Adipose tissue (tissue), 3 donors: ENCODE measurements around the gene INTS12. TPM values are rescaled to one million over a fixed set of nuclear protein-coding genes. Genes with fewer than 3 reads are reported as not detected.
"Not testable (repeated sequence)": the region's sequence is repeated elsewhere in the genome, so short reads cannot be mapped to it uniquely, and the experiment has no call there.

ENCODE experiments used
- H3K27ac ChIP-seq: one replicate; pipeline ENCODE4 v1.5.1; 2013; ENCODE audit warnings: low read depth, low read length
- WGBS, 3 donors: extraction: QIAGEN DNeasy Blood & Tissue Kit; methylation state at CpG; one replicate each; pipeline ENCODE4 v1.1.7; 2013; 5-methylcytosine and 5-hydroxymethylcytosine counted together
- polyA plus RNA-seq, 3 donors: library from polyadenylated mRNA; stranded (reverse); fragments of 200-250 nt; gene quantifications; one replicate each; pipeline ENCODE4 v1.2.3, GENCODE V29; 2013
- donor health status: healthy with polysubstance abuse.
- donor health status: Bipolar disorder and iron deficiency.
- donor health status: healthy.

Gene INTS12
- polyA plus RNA-seq, 3 donors: 7.9 to 17.1 (median 13.5) TPM

GRCh38 chr4:105695832-105696231 is 12.7 kb downstream of the INTS12 start:
- 90 to 96% (median 91%) methylated on average over 8 of the region's 8 CpGs for WGBS, 3 donors
- not testable (repeated sequence) for H3K27ac ChIP-seq

GRCh38 chr4:105694812-105695211 is 13.7 kb downstream of the INTS12 start:
- 95 to 100% (median 96%) methylated on average over 5 of the region's 5 CpGs for WGBS, 3 donors
- not testable (repeated sequence) for H3K27ac ChIP-seq

- 87 to 94% (median 93%) methylated on average over 2 of the region's 2 CpGs for WGBS, 3 donors
- H3K27ac ChIP-seq: no peak overlapping the region
Measured at GRCh38 chr4:105686571-105686970, 21.9 kb downstream of the INTS12 start.

- WGBS, 3 donors: 21 to 82% (median 75%) methylated on average over 4 of the region's 4 CpGs
- H3K27ac ChIP-seq: no peak overlapping the region
Measured at GRCh38 chr4:105683038-105683437, 25.5 kb downstream of the INTS12 start.

GRCh38 chr4:105679186-105679585 is 29.3 kb downstream of the INTS12 start:
- WGBS, 3 donors: 22 to 70% (median 67%) methylated on average over 2 of the region's 2 CpGs
- no peak overlapping the region for H3K27ac ChIP-seq

- 57 to 80% (median 80%) methylated on average over 2 of the region's 2 CpGs for WGBS, 3 donors
Measured at GRCh38 chr4:105677709-105678108, 30.8 kb downstream of the INTS12 start.

GRCh38 chr4:105674011-105674410 is 34.5 kb downstream of the INTS12 start:
- 78 to 81% (median 78%) methylated on average over 1 of the region's 1 CpG for WGBS, 3 donors
- no peak overlapping the region for H3K27ac ChIP-seq

More at GRCh38 chr4:105677709-105678108, 30.8 kb downstream of the INTS12 start:
- H3K27ac ChIP-seq: no peak overlapping the region

GRCh38 chr4:105671301-105671700 is 37.2 kb downstream of the INTS12 start:
- no peak overlapping the region for H3K27ac ChIP-seq
- WGBS, 3 donors: 67 to 75% (median 68%) methylated on average over 2 of the region's 2 CpGs

- no peak overlapping the region for H3K27ac ChIP-seq
Measured at GRCh38 chr4:105670684-105671083, 37.8 kb downstream of the INTS12 start.

- 45 to 59% (median 50%) methylated on average over 5 of the region's 5 CpGs for WGBS, 3 donors
Measured at GRCh38 chr4:105666693-105667092, 41.8 kb downstream of the INTS12 start.

GRCh38 chr4:105662935-105663675 is 45.4 kb downstream of the INTS12 start:
- WGBS, 3 donors: 86 to 95% (median 86%) methylated on average over 2 of the region's 2 CpGs
- H3K27ac ChIP-seq: no peak overlapping the region

More at GRCh38 chr4:105666693-105667092, 41.8 kb downstream of the INTS12 start:
- no peak overlapping the region for H3K27ac ChIP-seq

GRCh38 chr4:105661028-105661427 is 47.5 kb downstream of the INTS12 start:
- no peak overlapping the region for H3K27ac ChIP-seq
- 94 to 96% (median 96%) methylated on average over 3 of the region's 3 CpGs for WGBS, 3 donors

GRCh38 chr4:105659190-105659589 is 49.3 kb downstream of the INTS12 start:
- no peak overlapping the region for H3K27ac ChIP-seq
- 70 to 89% (median 86%) methylated on average over 6 of the region's 6 CpGs for WGBS, 3 donors

GRCh38 chr4:105657117-105657765 is 51.2 kb downstream of the INTS12 start:
- H3K27ac ChIP-seq: no peak overlapping the region

- no peak overlapping the region for H3K27ac ChIP-seq
- WGBS, 3 donors: 65 to 68% (median 66%) methylated on average over 4 of the region's 4 CpGs
Measured at GRCh38 chr4:105652286-105652888, 56.1 kb downstream of the INTS12 start.

GRCh38 chr4:105651884-105652283 is 56.6 kb downstream of the INTS12 start:
- H3K27ac ChIP-seq: no peak overlapping the region

GRCh38 chr4:105650190-105650589 is 58.3 kb downstream of the INTS12 start:
- 55 to 83% (median 62%) methylated on average over 1 of the region's 1 CpG for WGBS, 3 donors
- no peak overlapping the region for H3K27ac ChIP-seq

GRCh38 chr4:105645440-105645839 is 63.0 kb downstream of the INTS12 start:
- no peak overlapping the region for H3K27ac ChIP-seq
- 25 to 84% (median 36%) methylated on average over 1 of the region's 1 CpG for WGBS, 3 donors

- WGBS, 3 donors: 46 to 66% (median 55%) methylated on average over 2 of the region's 2 CpGs
- H3K27ac ChIP-seq: no peak overlapping the region
Measured at GRCh38 chr4:105644257-105644656, 64.2 kb downstream of the INTS12 start.

- 72 to 80% (median 75%) methylated on average over 4 of the region's 4 CpGs for WGBS, 3 donors
- H3K27ac ChIP-seq: no peak overlapping the region
Measured at GRCh38 chr4:105641845-105642244, 66.6 kb downstream of the INTS12 start.
